Mucosa of gallbladder (tissue), 1 donor: ENCODE data around the gene KIF21B. TPM values are rescaled to one million over a fixed set of nuclear protein-coding genes. Genes with fewer than 3 reads are reported as not detected.
A peak's percentile ranks its signal among the peaks of the same experiment; 100 is the strongest.

Experiments
- DNase-seq: peaks from one replicate; pipeline ENCODE4 v3.0.0-alpha.2; 2020; ENCODE audit warnings: low spot score
- total RNA-seq: library from RNA; stranded (reverse); gene quantifications from one replicate; pipeline ENCODE4 v1.2.1, GENCODE V29; 2021
- donor health status: DM: no; HTN: no; CAD: no.

KIF21B gene
- 4.9 TPM for total RNA-seq

GRCh38 chr1:201023517-201023902 is at the start of gene KIF21B:
Gene KIF21B (minus strand): TSS chr1:201023714. CDS start chr1:201023383, 331 bp downstream.
- peak; percentile 80 for DNase-seq

GRCh38 chr1:201072922-201073321 is 49.4 kb upstream of the KIF21B start:
- DNase-seq, result no peak

- DNase-seq, result no peak
Observed at GRCh38 chr1:201072149-201072548, 48.6 kb upstream of the KIF21B start.

- DNase-seq, result no peak
Observed at GRCh38 chr1:201069636-201070035, 46.1 kb upstream of the KIF21B start.

- DNase-seq, result no peak
Observed at GRCh38 chr1:201068976-201069375, 45.5 kb upstream of the KIF21B start.

GRCh38 chr1:201066986-201067385 is 43.5 kb upstream of the KIF21B start:
- no peak for DNase-seq

GRCh38 chr1:201065686-201066085 is 42.2 kb upstream of the KIF21B start:
- DNase-seq, result no peak

GRCh38 chr1:201064806-201065205 is 41.3 kb upstream of the KIF21B start:
- DNase-seq, result no peak

- DNase-seq, result no peak
Observed at GRCh38 chr1:201063145-201063544, 39.6 kb upstream of the KIF21B start.

- DNase-seq, result no peak
Observed at GRCh38 chr1:201062511-201063091, 39.1 kb upstream of the KIF21B start.

- no peak for DNase-seq
Observed at GRCh38 chr1:201061886-201062285, 38.4 kb upstream of the KIF21B start.

GRCh38 chr1:201061049-201061448 is 37.5 kb upstream of the KIF21B start:
- no peak for DNase-seq

- no peak for DNase-seq
Observed at GRCh38 chr1:201060586-201060985, 37.1 kb upstream of the KIF21B start.

- DNase-seq, result no peak
Observed at GRCh38 chr1:201059871-201060555, 36.5 kb upstream of the KIF21B start.

GRCh38 chr1:201059401-201059800 is 35.9 kb upstream of the KIF21B start:
- no peak for DNase-seq

GRCh38 chr1:201054091-201054543 is 30.6 kb upstream of the KIF21B start:
- no peak for DNase-seq

GRCh38 chr1:201053155-201053860 is 29.8 kb upstream of the KIF21B start:
- DNase-seq, result no peak

GRCh38 chr1:201051399-201051798 is 27.9 kb upstream of the KIF21B start:
- no peak for DNase-seq

- no peak for DNase-seq
Observed at GRCh38 chr1:201050515-201051277, 27.2 kb upstream of the KIF21B start.

GRCh38 chr1:201049248-201049831 is 25.8 kb upstream of the KIF21B start:
- DNase-seq, result no peak

GRCh38 chr1:201048521-201048920 is 25.0 kb upstream of the KIF21B start:
- DNase-seq, result no peak

GRCh38 chr1:201044119-201044518 is 20.6 kb upstream of the KIF21B start:
- DNase-seq, result no peak
